Measurements from ENCODE around the gene ARX. TPM values are rescaled to one million over a fixed set of nuclear protein-coding genes. Genes with fewer than 3 reads are reported as not detected.

The ARX gene
- total RNA-seq, 1 experiment from 2014 or later: 0.24 TPM

DNA sequence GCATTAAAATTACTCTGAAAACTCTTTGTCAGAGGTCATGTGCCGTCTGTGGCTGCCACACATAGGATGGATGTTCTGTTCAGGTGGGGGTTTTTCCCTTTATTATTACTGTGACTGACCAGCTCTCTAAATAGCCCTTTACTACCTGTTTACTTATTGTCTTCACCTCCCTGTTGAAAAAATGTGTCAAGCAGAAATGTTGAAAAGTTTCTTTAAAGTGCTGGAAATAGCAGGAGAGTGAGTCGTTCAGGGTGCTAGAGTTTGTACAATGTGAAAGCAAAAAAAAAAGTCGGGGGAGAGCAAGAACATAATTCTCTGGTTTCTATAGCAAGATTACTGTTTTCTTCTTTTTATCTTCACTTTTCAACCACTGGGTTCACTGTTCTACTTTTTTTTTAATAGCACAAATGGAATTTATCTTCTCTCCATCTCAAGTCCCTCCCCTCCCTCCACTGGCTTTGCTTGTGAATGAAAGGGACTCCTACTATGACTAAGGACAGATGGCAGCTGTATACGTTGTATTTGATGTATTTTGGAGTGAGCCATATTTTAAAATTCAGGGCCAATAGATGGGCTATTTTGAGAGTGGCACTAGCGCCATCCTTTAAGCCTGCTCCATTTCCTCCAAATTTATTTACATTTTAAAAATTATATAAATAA, 33.3 kb downstream of the ARX start:
- Histone ChIP-seq H3K23ac (ENCODE audit: insufficient read length, low read depth, low read length) (no peak overlapping the region), H3K79me2 (ENCODE audit: insufficient read depth, low read length) (no peaks in the 10 kb centered on the region), H4K8ac (replicated peaks; ENCODE audit: insufficient read length, low read depth, low read length) (no peak overlapping the region), H3K4me1 (ENCODE audit: insufficient read depth, low read length) (no peaks in the 10 kb centered on the region), H3K79me1 (ENCODE audit: insufficient read depth, low read depth, low read length, poor library complexity, severe bottlenecking) (no peaks in the 10 kb centered on the region), H2BK5ac (ENCODE audit: insufficient read length, low read length) (no peak overlapping the region), H3K9me3 (ENCODE audit: control insufficient read depth, low read depth, low read length) (no peaks in the 10 kb centered on the region), H3T11ph (ENCODE audit: low read length) (no peak overlapping the region), H4K91ac (ENCODE audit: insufficient read length, low read depth, low read length) (no peak overlapping the region), H2BK120ac (ENCODE audit: low read depth, low read length, poor library complexity, severe bottlenecking) (no peak overlapping the region), H2AK5ac (ENCODE audit: insufficient read length, low read length) (no peak overlapping the region), H2BK12ac (ENCODE audit: insufficient read length, low read depth, low read length) (no peak overlapping the region), H4K20me1 (ENCODE audit: control insufficient read depth, insufficient read depth, insufficient read length) (no peaks in the 10 kb centered on the region), H3K4me2 (ENCODE audit: insufficient read depth, insufficient read length, low read length) (no peak overlapping the region), H3K27ac (ENCODE audit: insufficient read length, low read depth, low read length) (no peak overlapping the region), H4K5ac (ENCODE audit: insufficient read length, low read depth, low read length) (no peak overlapping the region), H3K4ac (ENCODE audit: low read depth, low read length) (no peak overlapping the region), H2AFZ (ENCODE audit: low read length) (no peak overlapping the region), H3K14ac (ENCODE audit: insufficient read depth, low read length) (no peak overlapping the region), H3K27me3 (ENCODE audit: insufficient read depth, low read length) (no peaks in the 10 kb centered on the region), H3K9ac (ENCODE audit: extremely low read depth, insufficient read length, low read length) (no peak overlapping the region), H2BK15ac (ENCODE audit: low read depth, low read length) (no peak overlapping the region), H3K56ac (ENCODE audit: insufficient read length, low read depth, low read length) (no peak overlapping the region), H3K18ac (ENCODE audit: insufficient read length, low read depth, low read length) (no peak overlapping the region), H3K23me2 (ENCODE audit: insufficient read length, low read depth, low read length, poor library complexity, severe bottlenecking) (no peaks in the 10 kb centered on the region), H2BK20ac (ENCODE audit: low read depth, low read length, poor library complexity, severe bottlenecking) (no peak overlapping the region)
- DNase-seq: no peak
- H3K27ac Mint-ChIP-seq: peak overlapping the region in 1 of 3 experiments; percentile 7; a peak in 1 of 7 replicates
- peaks cover 0 to 4% (median 4%) of the 10 kb centered on the region in 3 experiments; a peak in 1 of 7 replicates for H3K36me3 Mint-ChIP-seq (ENCODE audit: insufficient read depth in 1 of 3, low read depth in 3 of 3)
- no peaks in the 10 kb centered on the region for H3K9me3 Mint-ChIP-seq
- TF ChIP-seq, protein P1, sequence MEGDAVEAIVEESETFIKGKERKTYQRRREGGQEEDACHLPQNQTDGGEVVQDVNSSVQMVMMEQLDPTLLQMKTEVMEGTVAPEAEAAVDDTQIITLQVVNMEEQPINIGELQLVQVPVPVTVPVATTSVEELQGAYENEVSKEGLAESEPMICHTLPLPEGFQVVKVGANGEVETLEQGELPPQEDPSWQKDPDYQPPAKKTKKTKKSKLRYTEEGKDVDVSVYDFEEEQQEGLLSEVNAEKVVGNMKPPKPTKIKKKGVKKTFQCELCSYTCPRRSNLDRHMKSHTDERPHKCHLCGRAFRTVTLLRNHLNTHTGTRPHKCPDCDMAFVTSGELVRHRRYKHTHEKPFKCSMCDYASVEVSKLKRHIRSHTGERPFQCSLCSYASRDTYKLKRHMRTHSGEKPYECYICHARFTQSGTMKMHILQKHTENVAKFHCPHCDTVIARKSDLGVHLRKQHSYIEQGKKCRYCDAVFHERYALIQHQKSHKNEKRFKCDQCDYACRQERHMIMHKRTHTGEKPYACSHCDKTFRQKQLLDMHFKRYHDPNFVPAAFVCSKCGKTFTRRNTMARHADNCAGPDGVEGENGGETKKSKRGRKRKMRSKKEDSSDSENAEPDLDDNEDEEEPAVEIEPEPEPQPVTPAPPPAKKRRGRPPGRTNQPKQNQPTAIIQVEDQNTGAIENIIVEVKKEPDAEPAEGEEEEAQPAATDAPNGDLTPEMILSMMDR (conservative IDR thresholded peaks at IDR 0.05): no peak
- no peaks in the 10 kb centered on the region for H3K27me3 Mint-ChIP-seq (ENCODE audit: low read depth)
- no peak overlapping the region for H3K4me3 Mint-ChIP-seq
- no CpG with 5 or more reads among the region's 5 CpGs for WGBS (ENCODE audit: extremely low coverage, insufficient read length, low lambda C conversion rate)
- peaks cover 4 to 12% of the 10 kb centered on the region in 2 experiments; a peak in 2 of 4 replicates for H3K4me1 Mint-ChIP-seq
